Right lobe of liver (tissue), 6 donors: ENCODE results near the gene ZC3H12A. TPM values are rescaled to one million over a fixed set of nuclear protein-coding genes. Genes with fewer than 3 reads are reported as not detected.
A peak's percentile ranks its signal among the peaks of the same experiment; 100 is the strongest.

Source experiments
- ATAC-seq, 4 donors: fragments of 200-7000 bp; cut with Tn5 transposase; one replicate each; pipeline ENCODE4 v1.9.1; 2020; ENCODE audit warnings: mild to moderate bottlenecking in 4 of 4, moderate library complexity in 4 of 4
- DNase-seq, 3 donors: peaks; one replicate each; pipeline ENCODE4 v3.0.0-alpha.2; 2020
- H3K27ac ChIP-seq, 3 donors: fragments of 200-600 bp; one replicate each; pipeline ENCODE4 v1.8.0; 2022
- H3K27me3 ChIP-seq, 2 donors: fragments of 200-600 bp; one replicate each; pipeline ENCODE4 v1.8.0; 2022
- H3K36me3 ChIP-seq, 4 donors: fragments of 200-600 bp; sonication (generic) in 1 of 4; one replicate each; pipeline versions ENCODE4 v1.5.1 to v1.8.0; 2017 to 2022; ENCODE audit warnings: control low read depth in 1 of 4
- H3K4me1 ChIP-seq, 4 donors: fragments of 200-600 bp; sonication (generic) in 1 of 4; one replicate each; pipeline versions ENCODE4 v1.5.1 to v1.8.0; 2017 to 2022; ENCODE audit warnings: control low read depth in 1 of 4
- H3K4me3 ChIP-seq, 3 donors: fragments of 200-600 bp; one replicate each; pipeline ENCODE4 v1.8.0; 2022
- H3K9me3 ChIP-seq, 4 donors: fragments of 200-600 bp; sonication (generic) in 1 of 4; one replicate each; pipeline versions ENCODE4 v1.5.1 to v1.8.0; 2017 to 2022; ENCODE audit warnings: control low read depth in 1 of 4
- POLR2A ChIP-seq: fragments of 450-650 bp; IDR thresholded peaks from one replicate; pipeline ENCODE4 v1.6.1; 2017; ENCODE audit warnings: antibody characterized with exemption, mild to moderate bottlenecking
- WGBS: methylation state at CpG from one replicate; pipeline ENCODE4 v1.1.6; 2018; ENCODE audit warnings: low coverage, low lambda C conversion rate; ENCODE audit not compliant: insufficient coverage; ENCODE audit errors: missing lambda C conversion rate; 5-methylcytosine and 5-hydroxymethylcytosine counted together
- intact Hi-C, 2 donors: fragments of 100-400 bp; cut with DNase I; formaldehyde crosslinking; loops; one replicate each; pipeline versions ENCODE4 v1.11.2 to v1.14.1; 2022
- total RNA-seq, 6 experiments: library from RNA; depleted of rRNA in 2 of 6; stranded (reverse); fragments of >200 nt in 2 of 6; fragmentation: NEBNext Ultra II Directional in 3 of 6; extraction: Animal tissue kit (Norgen Biotek cat#: 25700) in 3 of 6; gene quantifications; one replicate each; pipeline versions ENCODE4 v1.1.0 to v1.2.4, GENCODE V29; 2016 to 2023
- TF ChIP-seq, protein P1 (sequence below), 4 donors: fragments of 200-600 bp in 3 of 4; fragments of 450-650 bp in 1 of 4; IDR thresholded peaks; one replicate each; pipeline versions ENCODE4 v1.5.1 to v1.8.0; 2016 to 2022; ENCODE audit warnings: antibody characterized with exemption in 4 of 4, mild to moderate bottlenecking in 2 of 4
- donor health status: DM: no; HTN: yes; CAD: no.
- donor health status: DM: no; HTN: no; CAD: no.
- donor health status: DM: no; HTN: no; CAD: no.
- donor health status: DM: no; HTN: yes; CAD: no.
- donor health status: DM: no; HTN: yes; CAD: no.

The ZC3H12A gene
- total RNA-seq, 6 experiments from 2014 or later, result 2.7 to 21.9 (median 8.3) TPM

GRCh38 chr1:37482004-37482785, 7.8 kb downstream of the ZC3H12A start:
- TF ChIP-seq, protein P1, sequence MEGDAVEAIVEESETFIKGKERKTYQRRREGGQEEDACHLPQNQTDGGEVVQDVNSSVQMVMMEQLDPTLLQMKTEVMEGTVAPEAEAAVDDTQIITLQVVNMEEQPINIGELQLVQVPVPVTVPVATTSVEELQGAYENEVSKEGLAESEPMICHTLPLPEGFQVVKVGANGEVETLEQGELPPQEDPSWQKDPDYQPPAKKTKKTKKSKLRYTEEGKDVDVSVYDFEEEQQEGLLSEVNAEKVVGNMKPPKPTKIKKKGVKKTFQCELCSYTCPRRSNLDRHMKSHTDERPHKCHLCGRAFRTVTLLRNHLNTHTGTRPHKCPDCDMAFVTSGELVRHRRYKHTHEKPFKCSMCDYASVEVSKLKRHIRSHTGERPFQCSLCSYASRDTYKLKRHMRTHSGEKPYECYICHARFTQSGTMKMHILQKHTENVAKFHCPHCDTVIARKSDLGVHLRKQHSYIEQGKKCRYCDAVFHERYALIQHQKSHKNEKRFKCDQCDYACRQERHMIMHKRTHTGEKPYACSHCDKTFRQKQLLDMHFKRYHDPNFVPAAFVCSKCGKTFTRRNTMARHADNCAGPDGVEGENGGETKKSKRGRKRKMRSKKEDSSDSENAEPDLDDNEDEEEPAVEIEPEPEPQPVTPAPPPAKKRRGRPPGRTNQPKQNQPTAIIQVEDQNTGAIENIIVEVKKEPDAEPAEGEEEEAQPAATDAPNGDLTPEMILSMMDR (IDR thresholded peaks at IDR 0.05), result no peak
- TF ChIP-seq POLR2A, result no peak
- intact Hi-C loops, result loop anchor here in 1 of 2 donors (10.0 kb wide), 1 partner anchor 193 kb away; no protein-coding TSS in a partner anchor
- Histone ChIP-seq H3K27ac (no peak overlapping the region), H3K4me3 (no peak overlapping the region), H3K9me3 (no peaks in the 10 kb centered on the region), H3K4me1 (peaks cover 0 to 59% (median 13%) of the 10 kb centered on the region in 4 donors), H3K36me3 (peaks cover 23 to 48% (median 31%) of the 10 kb centered on the region in 4 donors), H3K27me3 (no peaks in the 10 kb centered on the region)
- 82% methylated on average over 4 of the region's 18 CpGs for WGBS
- ATAC-seq, result no peak
- no peak for DNase-seq

DNA sequence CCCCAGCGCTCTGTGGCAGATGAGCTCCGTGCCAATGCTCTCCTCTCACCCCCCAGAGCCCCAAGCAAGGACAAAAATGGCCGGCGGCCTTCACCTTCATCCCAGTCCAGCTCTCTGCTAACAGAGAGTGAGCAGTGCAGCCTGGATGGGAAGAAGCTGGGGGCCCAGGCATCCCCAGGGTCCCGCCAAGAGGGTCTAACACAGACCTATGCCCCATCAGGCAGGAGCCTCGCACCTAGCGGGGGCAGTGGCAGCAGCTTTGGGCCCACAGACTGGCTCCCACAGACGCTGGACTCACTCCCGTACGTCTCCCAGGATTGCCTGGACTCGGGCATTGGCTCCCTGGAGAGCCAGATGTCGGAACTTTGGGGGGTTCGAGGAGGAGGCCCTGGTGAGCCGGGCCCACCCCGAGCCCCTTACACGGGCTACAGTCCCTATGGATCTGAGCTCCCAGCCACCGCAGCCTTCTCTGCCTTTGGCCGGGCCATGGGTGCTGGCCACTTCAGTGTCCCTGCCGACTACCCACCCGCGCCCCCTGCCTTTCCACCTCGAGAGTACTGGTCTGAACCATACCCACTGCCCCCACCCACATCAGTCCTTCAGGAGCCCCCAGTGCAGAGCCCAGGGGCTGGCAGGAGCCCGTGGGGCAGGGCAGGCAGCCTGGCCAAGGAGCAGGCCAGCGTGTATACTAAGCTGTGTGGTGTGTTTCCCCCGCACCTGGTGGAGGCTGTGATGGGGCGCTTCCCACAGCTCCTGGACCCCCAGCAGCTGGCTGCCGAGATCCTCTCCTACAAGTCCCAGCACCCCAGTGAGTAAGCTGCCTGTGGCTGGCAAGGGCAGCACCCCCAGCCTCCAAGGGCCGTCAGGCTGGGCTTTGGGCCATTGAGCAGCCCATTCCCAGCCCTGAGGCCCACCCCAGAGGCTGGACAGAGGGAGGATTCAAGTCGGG, 8.7 kb downstream of the ZC3H12A start:
- intact Hi-C loops, result loop anchor here in 1 of 2 donors (10.0 kb wide), 1 partner anchor 192 kb away; no protein-coding TSS in a partner anchor
- no peaks in the 10 kb centered on the region for H3K9me3 ChIP-seq
- TF ChIP-seq, protein P1 (IDR thresholded peaks at IDR 0.05), result no peak
- no peak for TF ChIP-seq POLR2A
- H3K27me3 ChIP-seq, result no peaks in the 10 kb centered on the region
- no peak overlapping the region for H3K27ac ChIP-seq
- no peak overlapping the region for H3K4me3 ChIP-seq
- ATAC-seq (no peak), DNase-seq (peak in 1 of 3 donors; percentile 44)
- peaks cover 0 to 54% (median 9%) of the 10 kb centered on the region in 4 donors for H3K4me1 ChIP-seq
- H3K36me3 ChIP-seq, result peaks cover 23 to 46% (median 31%) of the 10 kb centered on the region in 4 donors
- no CpG with 5 or more reads among the region's 29 CpGs for WGBS

DNA sequence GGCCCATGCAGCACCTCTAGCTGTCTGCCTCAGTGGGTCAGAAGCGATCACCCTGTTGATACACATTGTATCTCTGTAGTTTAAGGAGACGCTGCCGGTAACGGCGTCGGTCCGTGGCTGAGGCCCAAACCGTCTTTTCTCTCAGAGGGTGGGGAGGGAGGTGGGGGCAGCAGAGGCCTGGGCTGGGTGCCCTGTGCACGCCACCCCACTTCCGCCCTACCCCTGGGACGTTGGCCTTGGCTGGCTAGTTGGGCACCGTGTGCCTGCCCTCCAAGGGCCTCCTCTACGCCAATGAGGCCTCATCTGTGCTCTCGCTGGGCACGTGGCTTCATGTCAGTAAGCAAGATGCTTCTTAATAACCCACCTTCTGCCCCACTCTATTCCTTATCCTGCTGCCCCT, 9.4 kb downstream of the ZC3H12A start:
- H3K27ac ChIP-seq, result no peak overlapping the region
- no peak overlapping the region for H3K4me3 ChIP-seq
- no peaks in the 10 kb centered on the region for H3K9me3 ChIP-seq
- intact Hi-C loops, result loop anchor here in 1 of 2 donors (10.0 kb wide), 1 partner anchor 191 kb away; no protein-coding TSS in a partner anchor
- H3K27me3 ChIP-seq, result no peaks in the 10 kb centered on the region
- peaks cover 0 to 47% (median 7%) of the 10 kb centered on the region in 4 donors for H3K4me1 ChIP-seq
- no CpG with 5 or more reads among the region's 15 CpGs for WGBS
- DNase-seq, result peak in 1 of 3 donors; percentile 43
- no peak for TF ChIP-seq POLR2A
- TF ChIP-seq, protein P1 (IDR thresholded peaks at IDR 0.05), result no peak
- ATAC-seq, result no peak
- H3K36me3 ChIP-seq, result peaks cover 23 to 47% (median 29%) of the 10 kb centered on the region in 4 donors

DNA sequence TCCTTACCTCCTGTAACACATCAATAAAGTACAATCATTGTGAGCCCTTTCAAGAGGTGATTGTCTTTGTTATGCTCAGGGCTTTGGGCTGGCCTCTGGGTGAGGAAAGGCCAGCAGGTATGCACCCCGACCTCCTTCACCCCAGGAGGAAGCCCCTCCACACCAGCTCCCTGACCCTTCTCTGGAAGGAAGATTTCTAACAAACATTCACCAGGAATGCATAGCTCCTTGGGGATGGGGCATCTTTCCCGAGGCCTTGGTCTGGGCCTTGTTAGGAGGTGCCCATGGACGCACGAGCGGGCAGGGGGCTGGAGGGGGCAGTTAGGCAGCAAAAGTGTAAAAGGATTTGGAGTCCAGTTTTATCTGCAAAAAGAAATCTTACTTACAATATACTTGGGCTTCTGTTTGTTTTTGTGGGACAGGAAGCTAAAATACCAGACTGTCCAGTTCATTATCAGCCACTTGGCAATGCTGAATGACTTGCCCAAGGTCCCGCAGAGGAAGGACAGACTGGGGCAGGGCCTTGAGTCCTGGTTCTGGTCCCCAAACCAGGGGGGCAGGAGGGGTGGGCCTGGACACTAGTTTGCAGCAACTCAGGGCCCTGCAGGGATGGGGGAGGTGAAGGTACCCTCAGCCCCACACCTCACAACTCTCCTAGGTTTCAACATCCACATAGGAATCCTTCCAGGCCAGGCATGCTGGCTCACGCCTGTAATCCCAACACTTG, 10.1 kb downstream of the ZC3H12A start:
- no peak overlapping the region for H3K4me3 ChIP-seq
- ATAC-seq, result no peak

More for the DNA sequence above, 10.1 kb downstream of the ZC3H12A start:
- TF ChIP-seq, protein P1 (IDR thresholded peaks at IDR 0.05), result no peak
- TF ChIP-seq POLR2A, result no peak
- Histone ChIP-seq H3K4me1 (peaks cover 0 to 40% (median 4%) of the 10 kb centered on the region in 4 donors), H3K27ac (no peak overlapping the region), H3K27me3 (no peaks in the 10 kb centered on the region), H3K36me3 (peaks cover 23 to 51% (median 30%) of the 10 kb centered on the region in 4 donors), H3K9me3 (no peaks in the 10 kb centered on the region)
- 40% methylated on average over 1 of the region's 7 CpGs for WGBS
- peak in 1 of 3 donors; percentile 37 for DNase-seq
- intact Hi-C loops, result loop anchor here (5.0 to 10.0 kb wide), 2 partner anchors 32 to 190 kb away; no protein-coding TSS in a partner anchor
